ENCODE measurements around the gene RET.

The RET gene

DNA sequence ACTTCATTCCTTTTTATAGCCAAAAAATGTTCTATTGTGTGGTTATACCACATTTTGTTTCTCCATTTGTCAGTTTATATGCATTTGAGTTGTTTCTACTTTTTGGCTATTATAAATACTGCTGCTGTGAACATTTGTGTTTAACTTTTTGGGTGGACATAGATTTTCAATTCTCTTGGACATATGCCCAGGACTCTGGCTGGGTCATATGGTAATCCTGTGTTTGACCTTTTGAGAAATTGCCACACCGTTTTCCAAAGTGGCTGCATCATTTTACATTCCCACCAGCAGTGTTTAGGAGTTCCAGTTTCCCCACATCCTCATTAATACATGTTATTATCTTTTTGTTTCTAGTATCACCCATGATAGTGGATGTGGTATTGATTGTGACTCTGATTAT is 100.7 kb downstream of the RET start:
- no peak for DNase-seq
